ENCODE results near the gene PLA2G4E. TPM values are rescaled to one million over a fixed set of nuclear protein-coding genes. Genes with fewer than 3 reads are reported as not detected.

PLA2G4E gene
- total and polyA plus RNA-seq, 2 experiments from 2014 or later: not detected

GRCh38 chr15:42053914-42054313 is 33.1 kb upstream of the PLA2G4E start (continued):
- TF ChIP-seq ZNF462 (CRISPR knock-in tag; IDR thresholded peaks at IDR 0.05) (no peak), NANOG (IDR thresholded peaks at IDR 0.05; ENCODE audit: borderline replicate concordance) (no peak), ETS1 (IDR thresholded peaks at IDR 0.05) (no peak), POLR2AphosphoS5 (IDR thresholded peaks at IDR 0.05; ENCODE audit: low read depth) (no peak)

- Histone ChIP-seq H3K27me3 (ENCODE audit: insufficient read depth) (no peaks in the 10 kb centered on the region), H4K20me1 (replicated peaks; ENCODE audit: insufficient read depth) (no peaks in the 10 kb centered on the region), H3K9me2 (ENCODE audit: insufficient read depth) (no peaks in the 10 kb centered on the region), H3K79me2 (replicated peaks; ENCODE audit: insufficient read depth) (no peaks in the 10 kb centered on the region), H3K4me3 (no peak overlapping the region), H3K4me1 (ENCODE audit: insufficient read depth) (no peaks in the 10 kb centered on the region), H3K27ac (ENCODE audit: low read depth) (no peak overlapping the region), H3K4me2 (no peak overlapping the region), H3K36me3 (ENCODE audit: insufficient read depth) (no peaks in the 10 kb centered on the region), H2AFZ (no peak overlapping the region), H3F3A (replicated peaks; ENCODE audit: low read depth) (no peaks in the 10 kb centered on the region)
- DNase-seq (ENCODE audit: low spot score) (no peak), ATAC-seq (no peak)
- peaks cover 25% of the 10 kb centered on the region for H3K4me1 Mint-ChIP-seq
- H3K36me3 Mint-ChIP-seq (ENCODE audit: low read depth): no peaks in the 10 kb centered on the region
- H3K4me3 Mint-ChIP-seq: no peak overlapping the region
- H3K27ac Mint-ChIP-seq: no peak overlapping the region
- H3K27me3 Mint-ChIP-seq (ENCODE audit: insufficient read depth, low read depth, poor library complexity): peaks cover 6% of the 10 kb centered on the region
- no peaks in the 10 kb centered on the region for H3K9me3 Mint-ChIP-seq
- TF ChIP-seq STAT1 (IDR thresholded peaks at IDR 0.05; ENCODE audit: unreplicated experiment): no peak
- TF ChIP-seq ZNF331 (CRISPR knock-in tag; IDR thresholded peaks at IDR 0.05; ENCODE audit: low read depth): no peak
- TF ChIP-seq REST (IDR thresholded peaks at IDR 0.05; ENCODE audit: unreplicated experiment): no peak
Observed at GRCh38 chr15:42053010-42053409, 32.2 kb upstream of the PLA2G4E start.
